HG03159 (cell line): ENCODE measurements around the gene PWWP2A.
"Not testable (repeated sequence)": the region's sequence is repeated elsewhere in the genome, so short reads cannot be mapped to it uniquely, and the experiment has no call there.

Experiments
- ATAC-seq: cut with Tn5 transposase; IDR thresholded peaks from one replicate; pipeline ENCODE4 v1.9.1; 2021; ENCODE audit warnings: mild to moderate bottlenecking, moderate library complexity; ENCODE audit not compliant: unreplicated experiment

Gene PWWP2A, protein sequence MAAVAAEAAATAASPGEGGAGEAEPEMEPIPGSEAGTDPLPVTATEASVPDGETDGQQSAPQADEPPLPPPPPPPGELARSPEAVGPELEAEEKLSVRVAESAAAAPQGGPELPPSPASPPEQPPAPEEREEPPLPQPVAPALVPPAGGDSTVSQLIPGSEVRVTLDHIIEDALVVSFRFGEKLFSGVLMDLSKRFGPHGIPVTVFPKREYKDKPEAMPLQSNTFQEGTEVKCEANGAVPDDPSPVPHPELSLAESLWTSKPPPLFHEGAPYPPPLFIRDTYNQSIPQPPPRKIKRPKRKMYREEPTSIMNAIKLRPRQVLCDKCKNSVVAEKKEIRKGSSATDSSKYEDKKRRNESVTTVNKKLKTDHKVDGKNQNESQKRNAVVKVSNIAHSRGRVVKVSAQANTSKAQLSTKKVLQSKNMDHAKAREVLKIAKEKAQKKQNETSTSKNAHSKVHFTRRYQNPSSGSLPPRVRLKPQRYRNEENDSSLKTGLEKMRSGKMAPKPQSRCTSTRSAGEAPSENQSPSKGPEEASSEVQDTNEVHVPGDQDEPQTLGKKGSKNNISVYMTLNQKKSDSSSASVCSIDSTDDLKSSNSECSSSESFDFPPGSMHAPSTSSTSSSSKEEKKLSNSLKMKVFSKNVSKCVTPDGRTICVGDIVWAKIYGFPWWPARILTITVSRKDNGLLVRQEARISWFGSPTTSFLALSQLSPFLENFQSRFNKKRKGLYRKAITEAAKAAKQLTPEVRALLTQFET

DNA sequence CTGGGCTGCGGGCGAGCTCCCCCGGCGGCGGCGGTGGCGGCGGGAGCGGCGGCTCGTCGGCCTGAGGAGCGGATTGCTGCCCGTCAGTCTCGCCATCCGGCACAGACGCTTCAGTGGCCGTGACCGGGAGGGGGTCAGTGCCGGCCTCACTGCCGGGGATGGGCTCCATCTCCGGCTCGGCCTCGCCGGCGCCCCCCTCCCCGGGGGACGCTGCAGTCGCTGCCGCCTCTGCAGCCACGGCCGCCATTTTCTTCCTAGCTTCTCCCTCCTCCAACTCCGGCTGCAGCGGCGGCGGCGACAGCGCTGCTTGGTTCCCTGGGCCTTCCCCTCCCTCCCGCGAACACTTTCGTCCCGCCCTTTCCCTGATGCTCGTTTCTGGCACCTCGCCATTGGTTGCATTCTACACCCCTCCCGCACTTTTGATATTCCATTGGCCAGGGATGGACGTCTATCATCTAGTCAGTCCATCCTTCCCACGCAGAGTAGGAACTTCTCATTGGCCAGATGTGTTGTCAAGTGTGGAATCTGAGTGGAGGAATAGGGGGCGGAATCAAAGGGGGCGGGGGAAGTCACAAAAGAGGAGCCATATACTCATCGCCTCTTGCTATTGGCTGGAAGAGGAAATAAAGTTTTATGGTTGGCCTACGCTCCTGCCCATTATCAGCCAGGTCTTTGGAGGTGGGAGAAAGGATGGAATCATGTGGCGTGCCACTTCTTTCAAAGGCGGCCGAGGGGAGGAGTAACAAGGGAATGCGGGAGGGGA lies at the start of gene PWWP2A:
Gene PWWP2A (minus strand): TSS at position 309 of the 763 bp plus-strand sequence. CDS start 62 bp downstream, at position 247.
- peak; percentile 95 for ATAC-seq

DNA sequence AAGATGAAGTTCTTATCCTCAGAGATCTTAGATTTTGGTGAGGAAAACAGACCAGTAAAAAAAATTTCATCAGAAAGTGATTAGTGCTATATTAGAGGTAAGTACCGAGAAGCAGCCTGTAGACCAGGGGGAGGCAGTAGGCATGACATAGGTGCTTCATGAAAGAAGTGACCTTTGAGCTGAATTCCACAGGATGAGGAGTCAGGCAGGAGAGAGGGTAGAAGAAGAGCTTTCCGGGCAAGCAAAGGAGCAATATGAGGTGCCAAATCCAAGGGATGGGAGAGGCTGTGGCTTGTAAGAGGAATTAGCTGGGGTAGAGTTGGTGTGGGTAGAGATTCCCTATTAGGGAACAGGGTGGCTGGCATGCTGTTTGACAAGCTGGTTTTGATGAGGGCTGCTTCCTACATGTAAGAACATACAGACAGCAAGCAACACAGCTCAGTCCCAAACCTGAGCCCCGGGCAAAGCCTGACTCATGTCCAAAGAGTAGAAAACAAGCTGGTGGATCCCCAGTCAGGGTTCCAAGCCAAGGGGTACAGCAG lies 48.4 kb upstream of the PWWP2A start:
- ATAC-seq, result no peak

DNA sequence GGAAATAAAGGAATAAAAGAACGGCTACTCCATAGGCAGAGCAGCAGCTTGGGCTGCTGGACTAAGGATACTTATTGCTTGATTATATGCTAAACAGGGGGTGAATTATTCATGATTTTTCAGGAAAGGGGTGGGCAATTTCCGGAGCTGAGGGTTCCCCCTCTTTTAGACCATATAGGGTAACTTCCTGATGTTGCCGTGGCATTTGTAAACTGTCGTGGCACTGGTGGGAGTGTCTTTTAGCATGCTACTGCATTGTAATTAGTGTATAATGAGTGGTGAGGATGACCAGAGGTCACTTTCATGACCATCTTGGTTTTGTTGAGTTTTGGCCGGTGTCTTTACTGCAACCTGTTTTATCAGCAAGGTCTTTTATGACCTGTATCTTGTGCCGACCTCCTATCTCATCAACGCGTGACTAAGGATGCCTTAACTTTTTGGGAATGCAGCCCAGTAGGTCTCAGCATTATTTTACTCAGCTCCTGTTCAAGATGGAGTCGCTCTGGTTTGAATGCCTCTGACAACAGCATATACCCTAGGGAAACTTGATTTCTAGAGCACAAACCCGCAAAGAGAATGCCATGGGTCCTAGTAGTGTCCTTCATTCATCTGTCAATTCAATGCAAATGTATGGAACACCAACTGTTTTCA lies 47.8 kb upstream of the PWWP2A start:
- no peak for ATAC-seq

DNA sequence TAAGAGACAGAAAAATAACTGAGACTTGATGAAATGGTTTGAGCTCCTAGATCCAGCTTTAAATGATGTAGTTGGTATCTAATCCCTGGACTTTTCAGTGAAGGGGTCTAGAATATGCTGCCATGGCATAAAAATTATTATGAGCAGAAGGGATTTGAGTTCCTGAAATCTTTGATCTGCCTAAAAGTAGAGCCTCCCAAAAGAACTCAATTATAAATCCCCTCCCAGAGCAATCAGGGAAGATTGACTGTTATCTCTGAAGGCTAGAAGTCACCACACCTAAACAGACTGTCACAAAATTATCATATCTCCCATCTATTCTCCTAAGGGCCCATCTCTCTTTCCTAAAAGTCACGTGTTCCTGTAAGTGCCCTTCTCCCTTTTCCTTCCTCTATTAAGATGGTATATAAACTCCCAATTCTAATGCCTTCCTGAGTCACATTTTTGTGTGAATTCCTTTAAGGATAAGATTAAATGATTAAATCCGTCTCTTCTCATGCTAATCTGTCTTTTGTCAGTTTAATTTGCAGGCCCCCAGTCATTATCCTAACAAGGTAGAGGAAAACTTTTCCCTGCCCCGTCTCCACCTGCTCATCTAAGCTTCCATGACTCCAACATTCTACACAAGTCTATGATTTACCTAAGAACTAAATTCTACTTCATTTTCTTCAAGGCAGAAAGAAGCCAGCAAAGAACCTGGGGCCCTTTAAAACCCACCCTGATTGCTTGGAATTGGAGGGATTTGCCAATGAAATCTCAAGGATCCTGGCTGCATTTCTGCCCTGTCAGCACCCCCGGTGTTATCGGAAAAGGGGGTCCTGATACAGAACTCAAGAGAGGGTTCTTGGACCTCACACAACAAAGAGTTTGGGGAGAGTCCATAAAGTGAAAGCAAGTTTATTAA lies 47.1 kb upstream of the PWWP2A start:
- no peak for ATAC-seq

DNA sequence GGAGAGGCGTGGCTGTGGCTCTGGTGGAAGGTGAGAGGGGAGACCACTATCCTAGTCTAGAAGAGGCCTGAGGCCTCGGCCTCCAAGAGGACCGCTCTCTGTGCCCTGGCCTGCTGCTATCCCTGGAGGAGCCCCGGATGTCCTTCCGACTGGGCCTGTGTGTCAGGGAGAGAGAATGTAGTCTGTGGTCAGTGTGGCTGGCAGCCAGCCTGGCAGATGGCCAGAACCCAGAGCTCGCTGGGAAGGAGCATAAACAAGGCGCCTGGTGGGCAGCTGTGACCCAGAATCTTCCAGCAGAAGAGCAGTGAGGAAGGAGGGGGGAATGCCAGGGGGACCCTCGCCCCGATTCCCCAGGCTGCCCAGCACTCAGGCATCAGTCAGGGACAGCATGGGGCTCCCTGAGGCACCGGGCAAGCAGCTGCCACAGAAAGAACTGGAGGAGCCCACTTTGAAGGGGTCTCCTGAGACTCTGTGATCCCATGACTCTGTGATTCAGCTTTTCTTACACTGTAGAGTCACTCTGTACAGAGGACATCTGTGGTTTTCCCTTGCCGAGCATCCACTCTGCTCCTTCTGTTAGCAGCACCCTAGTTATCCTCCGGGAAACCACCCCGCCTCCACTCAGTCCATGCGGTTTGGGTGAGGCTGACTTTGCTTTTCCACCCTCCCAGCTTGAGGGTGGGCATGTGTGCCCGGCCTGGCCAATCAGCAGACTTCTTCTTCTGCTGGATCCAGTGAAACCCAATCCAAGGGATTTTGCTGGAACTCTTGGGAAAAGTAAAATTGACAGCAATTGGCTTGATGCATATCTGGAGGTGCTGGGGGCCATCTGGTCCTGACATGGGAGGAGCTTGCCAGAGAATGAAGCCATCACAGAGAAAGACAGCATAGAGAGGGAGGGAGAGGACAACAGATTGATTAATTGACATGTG lies 46.2 kb upstream of the PWWP2A start:
- no peak for ATAC-seq

DNA sequence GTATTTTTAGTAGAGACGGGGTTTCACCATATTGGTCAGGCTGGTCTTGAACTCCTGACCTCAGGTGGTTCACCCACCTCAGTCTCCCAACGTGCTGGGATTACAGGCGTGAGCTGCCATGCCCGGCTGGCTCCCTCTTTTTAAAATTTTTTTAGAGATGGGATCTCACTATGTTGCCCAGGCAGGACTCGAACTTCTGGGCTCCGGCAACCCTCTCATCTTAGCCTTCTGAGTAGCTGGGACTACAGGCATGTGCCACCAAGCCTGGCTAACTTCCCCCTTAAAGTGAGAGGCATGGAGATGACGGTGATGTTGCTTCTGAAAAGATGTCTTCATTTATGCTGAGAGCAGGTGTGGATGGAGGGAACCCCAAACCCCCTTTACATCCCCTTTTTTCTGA lies 43.7 kb upstream of the PWWP2A start:
- ATAC-seq, result no peak

DNA sequence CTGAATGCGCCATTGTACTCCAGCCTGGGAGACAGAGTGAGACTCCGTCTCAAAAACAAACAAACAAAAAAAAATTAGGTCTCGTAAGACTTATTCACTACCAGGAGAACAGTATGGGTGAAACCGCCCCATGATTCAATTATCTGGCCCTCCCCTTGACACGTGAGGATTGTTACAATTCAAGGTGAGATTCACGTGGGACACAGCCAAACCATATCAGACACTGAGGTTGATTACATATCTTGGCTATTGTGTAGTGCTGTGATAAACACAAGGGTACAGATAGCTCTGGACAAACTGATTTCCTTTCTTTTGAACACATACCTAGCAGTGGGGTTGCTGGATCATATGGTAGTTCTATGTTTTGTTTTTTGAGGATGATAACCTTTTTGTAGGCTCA lies 42.4 kb upstream of the PWWP2A start:
- ATAC-seq, result no peak

DNA sequence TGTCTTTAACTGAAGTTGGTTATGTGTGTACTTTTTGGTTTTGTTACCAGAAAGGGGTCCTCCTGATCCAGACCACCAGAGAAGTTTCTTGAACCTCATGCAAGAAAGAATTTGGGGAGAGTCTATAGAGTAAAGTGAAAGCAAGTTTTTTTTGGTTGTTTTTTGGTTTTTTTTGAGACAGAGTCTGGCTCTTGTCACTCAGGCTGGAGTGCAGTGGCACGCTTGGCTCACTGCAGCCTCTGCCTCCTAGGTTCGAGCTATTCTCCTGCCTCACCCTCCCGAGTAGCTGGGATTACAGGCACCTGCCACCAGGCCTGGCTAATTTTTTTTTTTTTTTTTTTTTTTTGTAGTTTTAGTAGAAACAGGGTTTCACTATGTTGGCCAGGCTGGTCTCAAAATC lies 41.6 kb upstream of the PWWP2A start:
- ATAC-seq, result not testable (repeated sequence)

DNA sequence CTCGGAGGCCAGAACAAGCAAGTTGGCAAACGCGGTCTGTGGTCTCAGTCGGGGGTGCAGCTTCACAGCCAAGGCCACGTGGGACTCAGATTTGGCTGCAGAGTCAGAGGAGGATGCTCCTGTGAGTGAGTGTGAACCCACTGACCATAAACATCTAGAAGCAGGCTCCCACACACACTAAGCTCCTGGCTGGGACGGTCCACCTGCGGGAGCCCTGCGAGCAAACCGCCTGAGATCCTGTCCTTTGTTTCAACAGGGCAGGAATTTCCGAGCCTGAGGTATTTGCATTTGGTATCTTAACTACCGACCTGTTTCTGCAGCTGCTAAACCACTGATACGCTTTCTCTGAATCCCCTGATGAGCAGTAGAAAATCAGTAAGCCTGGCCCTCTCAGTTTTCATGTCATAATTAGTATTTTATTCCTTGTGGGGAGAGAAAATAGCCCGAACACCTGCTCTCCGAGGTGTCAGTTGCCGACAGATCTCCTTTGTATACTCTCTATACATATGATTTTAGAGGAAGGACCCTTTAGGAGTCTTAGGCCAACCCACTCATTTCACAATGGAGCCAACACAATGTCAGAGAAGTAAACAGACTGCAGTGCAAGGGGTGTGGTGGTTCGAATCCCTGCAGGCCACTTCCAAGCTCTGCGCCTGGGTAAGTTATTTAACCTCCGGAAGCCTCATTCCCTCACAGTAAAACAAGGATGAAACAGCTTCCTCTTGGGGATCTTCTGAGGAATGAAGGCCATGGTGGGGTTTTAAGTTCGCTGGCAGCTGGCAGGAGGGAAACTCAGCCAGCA lies 40.9 kb upstream of the PWWP2A start:
- ATAC-seq, result peak; percentile 53

DNA sequence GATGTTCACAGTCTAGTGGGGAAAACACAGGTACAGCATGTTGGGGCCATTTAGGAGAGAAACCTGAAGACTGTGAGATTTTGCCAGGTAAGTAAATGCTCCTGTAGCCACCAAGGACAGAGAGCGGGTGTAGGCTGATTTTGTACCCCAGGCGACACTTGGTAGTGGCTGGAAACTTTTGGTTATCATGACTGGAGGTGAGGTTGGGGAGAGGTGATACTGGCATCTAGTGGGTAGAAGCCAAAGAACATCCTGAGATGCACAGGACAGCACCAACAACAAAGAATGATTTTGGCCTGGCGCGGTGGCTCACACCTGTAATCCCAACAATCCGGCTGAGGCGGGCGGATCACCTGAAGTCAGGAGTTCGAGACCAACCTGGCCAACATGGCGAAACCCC lies 38.8 kb upstream of the PWWP2A start:
- ATAC-seq, result no peak

DNA sequence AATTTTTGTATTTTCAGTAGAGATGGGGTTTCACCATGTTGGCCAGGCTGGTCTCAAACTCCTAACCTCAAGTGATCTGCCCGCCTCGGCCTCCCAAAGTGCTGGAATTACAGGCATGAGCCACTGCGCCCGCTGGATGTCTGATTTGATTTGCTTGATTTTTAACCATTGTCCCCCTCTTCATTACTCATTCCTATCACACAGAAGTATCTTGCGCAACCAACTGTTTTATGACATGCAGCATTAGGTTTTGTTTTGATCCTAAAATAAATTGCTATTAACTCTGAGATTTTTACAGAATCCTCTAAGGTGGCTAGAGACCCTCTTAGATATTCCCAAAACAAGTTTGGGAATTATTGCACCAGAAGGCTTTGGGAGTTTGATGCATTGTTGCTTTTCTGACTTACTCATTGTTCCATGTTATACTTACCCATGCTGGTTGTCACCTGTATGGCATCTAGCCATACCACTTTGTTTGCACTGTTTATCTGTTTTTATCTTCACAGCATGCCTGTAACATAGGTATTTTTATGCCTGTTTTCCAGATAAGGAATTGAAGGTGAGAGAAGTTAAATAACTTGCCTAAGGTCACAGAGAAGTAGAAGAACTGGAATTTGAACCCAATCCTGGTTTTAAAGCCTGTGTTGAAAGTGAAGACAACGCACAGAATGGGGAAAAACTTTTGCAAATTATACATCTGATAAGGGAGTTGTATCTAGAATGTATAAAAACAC lies 35.9 kb upstream of the PWWP2A start:
- no peak for ATAC-seq

DNA sequence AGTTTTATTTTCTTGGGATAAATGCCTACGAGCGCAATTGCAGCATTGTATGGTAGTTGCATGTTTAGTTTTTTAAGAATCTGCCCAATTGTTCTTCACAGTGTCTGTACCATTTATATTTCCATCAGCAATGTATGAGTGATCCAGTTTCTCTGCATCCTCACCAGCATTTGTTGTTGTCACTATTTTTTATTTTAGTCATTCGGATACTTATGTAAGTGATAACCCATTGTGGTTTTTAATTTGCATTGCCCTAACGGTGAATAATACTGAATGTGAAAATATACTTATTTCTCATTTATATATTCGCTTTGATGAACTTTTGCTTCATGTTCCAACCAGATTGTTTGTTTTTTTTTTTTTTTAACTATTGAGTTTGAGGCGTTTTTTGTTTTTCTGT lies 33.7 kb upstream of the PWWP2A start:
- peak; percentile 52 for ATAC-seq

DNA sequence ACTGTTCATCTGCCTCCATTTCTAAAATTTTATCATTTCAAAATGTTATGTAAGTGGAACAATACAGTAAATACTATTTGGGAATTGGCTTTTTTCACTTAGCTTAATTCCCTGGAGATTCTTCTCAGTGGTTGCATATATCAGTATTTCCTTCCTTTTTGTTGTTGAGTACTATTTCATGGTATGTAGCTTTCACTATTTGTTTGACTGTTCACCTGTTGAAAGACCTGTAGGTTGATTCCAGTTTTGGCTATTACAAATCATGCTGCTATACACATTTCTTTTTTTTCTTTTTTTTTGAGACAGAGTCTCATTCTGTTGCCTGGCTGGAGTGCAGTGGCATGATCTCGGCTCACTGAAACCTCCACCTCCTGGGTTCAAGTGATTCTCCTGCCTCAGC lies 33.0 kb upstream of the PWWP2A start:
- peak; percentile 75 for ATAC-seq

DNA sequence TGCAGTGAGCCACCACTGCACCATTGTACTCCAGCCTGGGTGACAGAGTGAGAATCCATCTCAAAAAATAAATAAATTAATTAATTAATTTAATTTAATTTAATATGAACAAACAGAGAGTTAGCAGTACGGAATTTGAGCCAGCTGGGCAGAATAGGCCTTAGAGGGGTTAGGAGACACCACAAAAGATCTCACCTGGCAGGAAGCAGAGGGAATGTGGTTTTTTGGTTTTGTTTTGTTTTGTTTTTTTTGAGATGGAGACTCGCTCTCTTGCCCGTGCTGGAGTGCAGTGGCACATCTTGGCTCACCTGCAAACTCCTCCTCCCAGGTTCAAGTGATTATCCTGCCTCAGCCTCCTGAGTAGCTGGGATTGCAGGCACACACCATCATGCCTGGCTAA lies 31.8 kb upstream of the PWWP2A start:
- no peak for ATAC-seq

DNA sequence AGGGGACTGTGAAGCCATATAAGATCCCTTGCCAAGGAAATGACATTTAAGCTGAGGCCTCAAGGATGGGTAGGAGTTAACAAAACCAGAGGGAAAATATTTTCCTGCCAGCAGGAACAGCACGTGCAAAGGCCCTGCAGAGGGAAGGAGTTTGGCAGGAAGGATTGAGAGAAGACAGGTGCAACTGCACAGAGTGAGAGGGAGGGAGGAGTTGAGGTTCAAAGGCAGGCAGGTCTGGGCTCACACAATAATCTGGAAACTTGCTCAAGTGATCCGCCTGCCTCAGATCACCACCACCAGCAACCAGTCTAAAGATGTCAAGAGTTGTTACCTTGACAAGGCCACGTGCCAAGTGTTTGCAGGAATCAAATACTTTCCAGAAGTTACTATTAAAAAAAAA lies 31.1 kb upstream of the PWWP2A start:
- no peak for ATAC-seq

DNA sequence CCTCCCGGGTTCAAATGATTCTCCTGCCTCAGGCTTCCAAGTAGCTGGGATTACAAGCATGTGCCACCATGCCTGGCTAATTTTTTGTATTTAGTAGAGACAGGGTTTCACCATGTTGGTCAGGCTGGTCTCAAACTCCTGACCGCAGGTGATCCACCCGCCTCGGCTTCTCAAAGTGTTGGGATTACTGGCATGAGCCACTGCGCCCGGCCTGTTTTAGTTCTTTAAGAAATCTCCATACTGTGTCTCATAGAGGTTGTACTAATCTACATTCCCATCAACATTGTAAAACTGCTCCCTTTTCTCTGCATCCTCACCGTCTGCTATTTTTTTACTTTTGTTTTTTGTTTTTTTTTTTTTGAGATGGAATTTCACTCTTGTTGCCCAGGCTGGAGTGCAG lies 25.2 kb upstream of the PWWP2A start:
- not testable (repeated sequence) for ATAC-seq

DNA sequence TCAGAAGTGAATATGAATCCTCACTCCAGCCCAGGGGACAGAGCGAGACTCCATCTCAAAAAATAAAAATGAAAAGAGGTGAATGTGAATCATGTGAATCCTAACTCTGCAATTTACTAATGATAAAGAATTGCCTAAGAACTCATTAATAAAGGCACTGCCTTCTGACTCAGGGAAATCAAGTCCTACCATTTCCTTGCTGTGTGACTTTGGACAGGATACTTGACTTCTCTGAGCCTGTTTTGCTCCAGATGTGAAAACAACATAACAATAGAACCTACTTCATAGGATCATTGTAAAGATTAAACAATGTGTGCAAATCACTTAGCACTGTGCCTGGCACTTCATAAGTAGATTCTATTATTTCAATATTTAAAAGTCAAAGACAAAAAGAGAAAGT lies 15.1 kb upstream of the PWWP2A start:
- ATAC-seq, result no peak
